Inflammatory macrophage (primary cell): ENCODE results near the gene PRAC2.
"Not testable (repeated sequence)": the region's sequence is repeated elsewhere in the genome, so short reads cannot be mapped to it uniquely, and the experiment has no call there.

Experiments
- DNase-seq, 2 donors: peaks; one replicate each; pipeline ENCODE4 v3.0.0-alpha.2; 2020 to 2022
- total RNA-seq, 18 experiments: gene quantifications; one replicate each; lab custom pipeline; 2026; ENCODE audit warnings: mixed read lengths in 6 of 18, inconsistent platforms in 2 of 18; lab: John Stamatoyannopoulos, UW

PRAC2 gene
- 0 reads per million in 18 experiments for total RNA-seq

- no peak for DNase-seq
Observed at GRCh38 chr17:48722915-48723422, at the start of gene PRAC2. Gene PRAC2 (plus strand): TSS chr17:48723185. CDS start chr17:48724411, 1,226 bp downstream.

- DNase-seq: no peak
Observed at GRCh38 chr17:48676963-48677558, 45.9 kb upstream of the PRAC2 start.

DNA sequence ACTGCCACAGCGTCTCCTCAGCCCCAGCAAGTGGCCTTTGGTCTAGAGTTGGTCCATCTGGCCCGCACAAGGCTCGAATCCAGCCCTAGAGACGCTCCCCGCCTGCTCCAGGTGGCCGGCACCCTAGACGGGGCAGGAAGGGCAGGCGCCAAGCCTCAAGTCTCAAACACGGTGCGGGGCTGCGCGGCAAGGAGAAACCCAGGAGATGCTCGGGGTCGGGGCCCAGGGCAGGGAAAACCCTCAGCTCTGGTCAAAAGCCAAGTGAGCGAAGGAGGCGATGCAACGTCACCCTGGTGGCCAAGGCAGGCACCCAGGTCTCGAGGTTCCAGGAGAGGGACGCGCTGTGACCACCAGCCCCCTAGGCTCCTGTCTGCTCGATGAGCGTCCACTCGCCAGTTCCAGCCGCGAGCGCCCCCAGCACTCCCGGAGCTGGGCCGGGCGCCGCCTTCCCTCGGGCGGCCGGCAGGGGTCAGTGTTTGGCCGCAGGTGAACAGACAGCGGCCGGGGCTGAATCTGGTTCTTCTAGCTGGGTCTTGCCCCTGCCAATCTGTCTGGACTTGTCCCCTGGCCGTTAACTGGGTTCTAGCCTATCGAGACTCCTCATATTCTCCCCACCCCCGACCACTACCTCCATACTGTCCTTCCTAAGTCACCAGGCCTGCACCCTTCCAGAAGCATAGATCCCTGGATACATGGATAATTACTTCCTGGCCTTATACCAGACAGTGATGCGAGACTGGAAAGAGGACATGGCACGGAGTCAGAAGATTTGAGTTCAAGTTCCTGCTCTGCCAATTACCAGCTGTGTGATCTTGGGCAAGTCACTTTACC, 44.6 kb upstream of the PRAC2 start:
- DNase-seq: peak; percentile 46 to 49

GRCh38 chr17:48679385-48680096, 43.4 kb upstream of the PRAC2 start:
- DNase-seq: no peak

- DNase-seq: no peak
Observed at GRCh38 chr17:48681609-48682008, 41.4 kb upstream of the PRAC2 start.

DNA sequence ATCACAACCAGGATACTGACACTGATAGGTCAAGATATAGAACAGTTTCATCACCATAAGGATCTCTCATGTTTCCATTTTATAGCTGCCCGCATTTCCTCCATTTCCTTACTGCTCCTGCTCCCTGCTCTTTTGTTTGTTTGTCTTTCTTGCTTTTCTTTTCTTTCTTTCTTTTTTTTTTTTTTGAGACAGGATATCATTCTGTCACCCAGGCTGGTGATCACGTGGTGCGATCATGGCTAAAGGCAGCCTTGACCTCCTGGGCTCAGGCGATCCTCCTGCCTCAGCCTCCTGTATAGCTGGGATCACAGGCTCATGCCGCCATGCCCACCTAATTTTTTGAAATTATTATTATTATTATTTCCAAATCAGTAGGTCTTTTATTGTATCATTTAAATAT, 32.3 kb upstream of the PRAC2 start:
- DNase-seq: no peak

- no peak for DNase-seq
Observed at GRCh38 chr17:48692049-48692448, 30.9 kb upstream of the PRAC2 start.

DNA sequence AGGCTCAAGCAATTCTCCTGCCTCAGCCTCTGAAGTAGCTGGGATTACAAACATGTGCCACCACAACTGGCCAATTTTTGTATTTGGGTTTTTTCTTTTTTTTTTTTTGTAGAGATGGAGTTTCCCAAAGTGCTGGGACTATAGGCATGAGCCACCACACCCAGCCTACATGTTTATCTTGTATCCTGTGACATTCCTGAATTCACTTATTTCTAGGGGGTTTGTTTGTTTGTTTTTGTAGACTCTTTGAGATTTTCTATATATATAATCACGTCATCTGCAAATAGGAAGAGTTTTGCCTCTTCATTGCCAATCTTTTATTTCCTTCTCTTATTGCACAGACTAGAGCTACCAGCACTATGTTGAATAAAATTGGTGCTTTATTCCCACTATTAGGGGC, 29.8 kb upstream of the PRAC2 start:
- no peak for DNase-seq

- DNase-seq: no peak
Observed at GRCh38 chr17:48701864-48702532, 21.0 kb upstream of the PRAC2 start.

DNA sequence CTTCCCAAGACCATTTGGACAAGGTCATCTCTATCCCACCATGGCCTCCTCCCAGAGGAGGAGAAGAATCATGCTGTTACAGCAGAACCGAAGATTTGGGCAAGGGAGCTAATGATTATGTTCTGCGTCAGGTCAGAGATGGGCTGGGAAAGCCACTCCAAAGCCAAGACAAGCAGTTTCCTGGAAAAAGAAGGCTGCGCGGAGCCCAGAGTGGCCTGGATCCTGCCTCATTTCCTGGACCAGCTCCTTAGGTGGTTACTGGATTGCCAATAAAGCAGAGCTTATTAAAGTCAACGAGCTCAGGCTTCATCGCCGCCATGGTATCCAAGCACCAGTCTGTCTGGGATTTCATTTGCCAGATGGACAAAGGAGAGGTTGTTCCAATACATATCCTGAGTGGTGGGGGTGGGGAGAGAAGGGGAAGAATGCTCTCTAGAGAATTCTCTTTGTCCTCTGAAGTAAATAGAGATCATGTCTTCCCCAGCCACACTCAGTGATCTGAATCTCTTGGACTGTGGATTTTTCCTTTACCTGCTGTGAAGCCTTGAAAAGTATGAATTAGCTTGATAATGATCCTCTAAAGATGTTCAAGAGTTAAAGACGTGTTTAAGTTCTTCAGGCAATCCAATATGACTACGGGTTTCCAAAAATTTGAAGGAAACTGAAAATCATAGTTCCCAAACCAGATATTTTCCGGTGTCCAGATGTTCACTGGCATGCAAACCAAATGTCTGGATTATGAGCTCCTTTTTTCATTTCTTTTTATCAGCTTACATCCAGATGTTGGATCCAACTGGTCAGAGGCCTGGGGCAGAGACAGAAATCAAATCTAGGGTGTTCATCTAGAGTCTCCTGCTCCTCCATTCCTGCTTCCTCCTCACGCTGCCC, 18.4 kb upstream of the PRAC2 start:
- no peak for DNase-seq

DNA sequence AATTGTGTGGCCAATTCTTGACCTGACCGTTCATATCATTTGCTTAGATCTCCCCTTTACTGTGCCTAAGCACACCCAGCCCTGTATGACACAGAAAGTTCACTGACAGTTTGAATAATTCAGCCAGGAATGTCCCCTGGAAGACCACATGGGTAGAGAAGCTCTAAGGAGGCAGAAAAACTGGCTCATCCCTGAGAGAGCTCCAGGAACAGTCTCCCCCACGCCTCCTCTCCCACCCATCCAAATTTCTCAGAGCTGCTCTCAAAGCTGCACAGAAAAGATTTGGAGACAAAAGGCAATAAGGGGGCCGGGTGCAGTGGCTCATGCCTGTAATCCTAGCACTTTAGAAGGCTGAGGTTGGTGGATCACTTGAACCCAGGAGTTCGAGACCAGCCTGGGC, 11.9 kb upstream of the PRAC2 start:
- DNase-seq: no peak

- no peak for DNase-seq
Observed at GRCh38 chr17:48715496-48716399, 7.2 kb upstream of the PRAC2 start.

- DNase-seq: not testable (repeated sequence)
Observed at GRCh38 chr17:48716549-48716948, 6.4 kb upstream of the PRAC2 start.

DNA sequence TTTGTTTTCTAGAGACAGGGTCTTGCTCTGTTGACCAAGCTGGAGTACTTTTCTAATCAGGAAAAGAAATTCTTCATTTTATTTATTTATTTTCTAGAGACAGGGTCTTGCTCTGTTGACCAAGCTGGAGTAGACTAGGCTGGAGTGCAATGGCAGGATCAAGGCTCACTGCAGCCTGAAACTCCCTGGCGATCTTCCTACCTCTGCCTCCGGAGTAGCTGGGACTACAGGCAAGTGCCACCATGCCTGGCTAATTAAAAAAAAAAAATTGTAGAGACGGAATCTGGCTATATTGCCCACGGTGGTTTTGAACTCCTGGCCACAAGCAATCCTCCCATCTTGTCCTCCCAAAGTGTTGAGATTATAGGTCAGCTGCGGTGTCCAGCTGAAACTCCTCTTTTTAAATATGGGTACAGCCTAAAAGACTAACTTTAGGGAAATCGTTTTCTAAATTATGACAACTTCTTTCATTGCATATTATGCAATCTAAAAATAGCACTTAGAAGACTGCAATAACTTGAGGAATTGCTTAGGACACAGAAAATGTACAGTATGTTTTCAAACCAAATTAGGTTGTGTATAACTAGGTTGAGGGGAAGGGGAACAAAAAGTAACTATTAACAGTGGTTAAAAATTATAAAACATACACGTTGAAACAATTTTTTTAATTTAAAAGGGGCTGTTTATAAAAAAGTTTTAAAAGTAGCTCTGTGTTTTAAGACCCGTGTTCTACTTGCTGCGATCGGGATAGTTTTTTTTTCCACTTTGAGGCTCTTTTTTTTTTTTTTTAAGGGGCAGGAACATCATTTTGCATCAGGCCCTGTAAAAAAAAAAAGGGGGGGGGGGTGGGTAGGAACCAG, 5.4 kb upstream of the PRAC2 start:
- peak in 1 of 2 donors; percentile 35 for DNase-seq

DNA sequence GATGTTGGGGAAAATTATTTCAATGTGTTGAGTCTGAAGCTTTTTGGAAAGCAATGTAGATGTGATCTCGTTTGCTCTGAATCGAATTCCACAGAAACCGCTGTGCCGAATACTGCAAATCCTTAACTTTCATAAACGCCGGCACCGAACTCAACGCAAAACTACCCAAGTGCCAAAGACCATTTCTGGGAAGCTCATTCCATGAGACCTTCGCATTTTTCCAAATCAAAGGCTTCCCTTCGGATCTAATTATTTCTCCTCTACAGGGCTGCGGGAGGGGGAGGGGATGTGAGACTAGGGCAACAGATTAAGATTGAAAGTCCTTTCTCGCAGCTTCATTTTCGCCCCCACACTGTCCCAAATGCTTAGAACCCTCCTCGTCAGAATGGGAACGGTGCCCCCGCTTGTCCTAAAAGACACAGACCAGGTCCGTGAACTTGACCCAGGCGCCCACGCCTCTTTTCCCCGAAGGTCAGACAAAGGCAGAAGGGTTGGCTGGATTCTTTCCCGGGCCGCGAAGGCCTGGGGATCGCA, 4.7 kb upstream of the PRAC2 start:
- no peak for DNase-seq

- DNase-seq: no peak
Observed at GRCh38 chr17:48718761-48719641, 4.0 kb upstream of the PRAC2 start.

- no peak for DNase-seq
Observed at GRCh38 chr17:48719642-48720265, 3.2 kb upstream of the PRAC2 start.
